MCF 10A (cell line): ENCODE data around the gene SLC7A1. TPM values are rescaled to one million over a fixed set of nuclear protein-coding genes. Genes with fewer than 3 reads are reported as not detected.

ENCODE experiments used
- BruUV-seq: library from RNA; stranded (reverse); fragments of 400-500 nt; replicated peaks from 2 replicates; lab custom pipeline; 2021; lab: Mats Ljungman, UMichigan
- CTCF ChIA-PET: fragments of 300-600 bp; sonication (Branson Sonifier 250); formaldehyde crosslinking; extraction: SDS; loops from one replicate; lab custom pipeline; 2021; ENCODE audit warnings: antibody characterized with exemption, inconsistent platforms; lab: Yijun Ruan, JAX
- POLR2A ChIA-PET: fragments of 300-600, 350-650 bp; sonication (Branson Sonifier 250); formaldehyde crosslinking; extraction: SDS; loops from one replicate; lab custom pipeline; 2020; ENCODE audit warnings: antibody characterized with exemption, inconsistent platforms; lab: Yijun Ruan, JAX
- DNase-seq: peaks from one replicate; pipeline ENCODE4 v3.0.0-alpha.2; 2018; ENCODE audit not compliant: unreplicated experiment
- H3K27ac Mint-ChIP-seq: one replicate; pipeline ENCODE4 v1.8.0; 2022; ENCODE audit warnings: mild to moderate bottlenecking, low read depth, mixed read lengths; ENCODE audit not compliant: unreplicated experiment
- H3K27me3 Mint-ChIP-seq: one replicate; pipeline ENCODE4 v1.8.0; 2022; ENCODE audit warnings: mixed read lengths; ENCODE audit not compliant: insufficient read depth, unreplicated experiment
- H3K36me3 Mint-ChIP-seq: one replicate; pipeline ENCODE4 v1.8.0; 2022; ENCODE audit warnings: mild to moderate bottlenecking, moderate library complexity, mixed read lengths; ENCODE audit not compliant: insufficient read depth, unreplicated experiment
- H3K4me1 Mint-ChIP-seq: one replicate; pipeline ENCODE4 v1.8.0; 2022; ENCODE audit warnings: mixed read lengths; ENCODE audit not compliant: insufficient read depth, unreplicated experiment
- H3K4me3 Mint-ChIP-seq: one replicate; pipeline ENCODE4 v1.8.0; 2022; ENCODE audit warnings: mild to moderate bottlenecking, moderate library complexity, mixed read lengths; ENCODE audit not compliant: unreplicated experiment
- H3K9me3 Mint-ChIP-seq: one replicate; pipeline ENCODE4 v1.8.0; 2022; ENCODE audit warnings: mixed read lengths; ENCODE audit not compliant: unreplicated experiment
- intact Hi-C: fragments of 100-400 bp; cut with micrococcal nuclease; formaldehyde crosslinking; loops from 2 replicates; pipeline ENCODE4 v1.14.1; 2022
- total RNA-seq: library from RNA; stranded (reverse); gene quantifications from 2 replicates; pipeline ENCODE4 v1.2.3, GENCODE V29; 2022
- TF ChIP-seq, protein P1 (sequence below): fragments of 200-600 bp; IDR thresholded peaks from one replicate; pipeline ENCODE4 v1.8.0; 2022; ENCODE audit warnings: antibody characterized with exemption, mild to moderate bottlenecking; ENCODE audit not compliant: unreplicated experiment

Gene SLC7A1
- total RNA-seq, 1 experiment from 2014 or later, result 194 TPM

DNA sequence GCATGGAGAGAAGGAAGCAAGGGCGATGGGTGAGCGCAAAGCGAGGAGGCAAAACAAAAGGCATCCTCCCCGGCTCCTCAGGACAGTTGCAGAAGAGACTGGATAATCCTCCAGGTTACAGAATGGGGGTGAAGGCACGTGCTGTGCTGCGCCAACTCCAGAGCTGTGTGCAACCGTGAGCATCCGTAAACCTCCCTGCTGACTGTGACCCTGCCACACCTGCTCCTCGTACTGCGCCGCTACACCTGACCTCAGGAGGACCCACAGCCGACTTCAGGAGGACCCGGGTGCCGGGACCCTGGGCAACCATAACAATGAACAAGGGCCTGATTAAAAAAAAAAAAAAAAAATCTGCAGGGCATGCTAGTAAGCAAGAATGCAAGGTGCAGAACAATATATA lies 68.7 kb downstream of the SLC7A1 start:
- Mint-ChIP-seq H3K4me1 (no peaks in the 10 kb centered on the region), H3K27ac (no peak overlapping the region), H3K9me3 (no peaks in the 10 kb centered on the region), H3K36me3 (peaks cover 86% of the 10 kb centered on the region), H3K27me3 (no peaks in the 10 kb centered on the region), H3K4me3 (no peak overlapping the region)
- no TSS peak for BruUV-seq
- intact Hi-C loops, result no loop called here
- TF ChIP-seq, protein P1, sequence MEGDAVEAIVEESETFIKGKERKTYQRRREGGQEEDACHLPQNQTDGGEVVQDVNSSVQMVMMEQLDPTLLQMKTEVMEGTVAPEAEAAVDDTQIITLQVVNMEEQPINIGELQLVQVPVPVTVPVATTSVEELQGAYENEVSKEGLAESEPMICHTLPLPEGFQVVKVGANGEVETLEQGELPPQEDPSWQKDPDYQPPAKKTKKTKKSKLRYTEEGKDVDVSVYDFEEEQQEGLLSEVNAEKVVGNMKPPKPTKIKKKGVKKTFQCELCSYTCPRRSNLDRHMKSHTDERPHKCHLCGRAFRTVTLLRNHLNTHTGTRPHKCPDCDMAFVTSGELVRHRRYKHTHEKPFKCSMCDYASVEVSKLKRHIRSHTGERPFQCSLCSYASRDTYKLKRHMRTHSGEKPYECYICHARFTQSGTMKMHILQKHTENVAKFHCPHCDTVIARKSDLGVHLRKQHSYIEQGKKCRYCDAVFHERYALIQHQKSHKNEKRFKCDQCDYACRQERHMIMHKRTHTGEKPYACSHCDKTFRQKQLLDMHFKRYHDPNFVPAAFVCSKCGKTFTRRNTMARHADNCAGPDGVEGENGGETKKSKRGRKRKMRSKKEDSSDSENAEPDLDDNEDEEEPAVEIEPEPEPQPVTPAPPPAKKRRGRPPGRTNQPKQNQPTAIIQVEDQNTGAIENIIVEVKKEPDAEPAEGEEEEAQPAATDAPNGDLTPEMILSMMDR, result no peak
- POLR2A ChIA-PET, result interaction anchor here (0.6 to 0.7 kb wide), 2 partner anchors 29 to 40 kb away, joined by 3 read pairs; no protein-coding TSS in a partner anchor
- DNase-seq, result no peak
- CTCF ChIA-PET, result interaction anchor here (0.6 to 1.2 kb wide), 3 partner anchors 80 to 600 kb away, joined by 3 read pairs; no protein-coding TSS in a partner anchor

DNA sequence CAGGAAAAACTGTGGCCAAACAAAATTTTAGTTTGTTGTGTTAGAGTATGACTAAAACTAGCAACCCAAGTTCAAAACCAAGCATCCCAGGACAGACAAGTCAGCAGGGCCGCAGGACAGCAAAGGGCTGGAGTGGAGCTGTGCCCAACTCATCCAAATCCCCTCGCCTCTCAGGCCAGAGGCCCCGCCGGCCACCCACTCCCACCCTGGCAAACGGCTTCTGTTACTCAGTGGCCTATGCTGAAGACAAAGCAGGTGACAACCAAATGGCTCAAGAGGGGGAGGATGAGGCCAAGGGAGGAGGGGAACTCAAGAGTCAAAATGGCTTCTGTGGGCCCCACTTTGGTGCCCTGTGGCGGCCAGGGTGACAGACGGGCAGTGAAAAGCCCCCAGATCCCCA lies 69.7 kb downstream of the SLC7A1 start:
- ChIA-PET POLR2A (no interaction called here), CTCF (interaction anchor here (0.7 to 1.6 kb wide), 3 partner anchors 17 to 80 kb away, joined by 3 to 5 read pairs (median 3); no protein-coding TSS in a partner anchor)
- intact Hi-C loops, result no loop called here
- BruUV-seq, result no TSS peak
- Mint-ChIP-seq H3K27me3 (no peaks in the 10 kb centered on the region), H3K9me3 (no peaks in the 10 kb centered on the region), H3K27ac (no peak overlapping the region), H3K4me3 (no peak overlapping the region), H3K4me1 (no peaks in the 10 kb centered on the region), H3K36me3 (peaks cover 85% of the 10 kb centered on the region)
- TF ChIP-seq, protein P1, result no peak
- no peak for DNase-seq

DNA sequence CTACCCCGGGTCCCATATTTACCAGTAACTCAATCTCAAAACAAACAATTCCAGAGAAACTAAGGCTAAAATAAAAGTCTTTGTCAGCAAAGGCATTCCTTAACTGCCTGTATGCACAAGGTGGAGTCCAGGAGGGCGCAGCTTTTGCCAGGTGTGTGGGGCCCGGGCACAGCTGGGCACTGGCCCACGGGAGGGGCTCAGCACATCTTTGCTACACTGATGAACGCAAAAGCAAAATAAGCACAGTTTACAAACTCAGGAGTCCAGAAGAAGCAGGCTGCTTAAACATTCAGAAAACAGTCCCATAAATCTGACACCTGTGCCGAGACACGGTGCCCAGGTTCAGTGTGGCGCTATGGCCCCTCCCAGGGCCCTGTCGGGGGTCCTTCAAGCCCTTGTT lies 70.8 kb downstream of the SLC7A1 start:
- Mint-ChIP-seq H3K4me3 (no peak overlapping the region), H3K27me3 (no peaks in the 10 kb centered on the region), H3K36me3 (peaks cover 82% of the 10 kb centered on the region), H3K9me3 (no peaks in the 10 kb centered on the region), H3K4me1 (no peaks in the 10 kb centered on the region), H3K27ac (no peak overlapping the region)
- CTCF ChIA-PET, result interaction anchor here (1.6 kb wide), 1 partner anchor 16 kb away, joined by 5 read pairs; no protein-coding TSS in a partner anchor
- POLR2A ChIA-PET, result interaction anchor here (0.6 kb wide), 1 partner anchor 32 kb away, joined by 4 read pairs; no protein-coding TSS in a partner anchor
- no TSS peak for BruUV-seq
- intact Hi-C loops, result no loop called here
- no peak for DNase-seq
- TF ChIP-seq, protein P1, result no peak

DNA sequence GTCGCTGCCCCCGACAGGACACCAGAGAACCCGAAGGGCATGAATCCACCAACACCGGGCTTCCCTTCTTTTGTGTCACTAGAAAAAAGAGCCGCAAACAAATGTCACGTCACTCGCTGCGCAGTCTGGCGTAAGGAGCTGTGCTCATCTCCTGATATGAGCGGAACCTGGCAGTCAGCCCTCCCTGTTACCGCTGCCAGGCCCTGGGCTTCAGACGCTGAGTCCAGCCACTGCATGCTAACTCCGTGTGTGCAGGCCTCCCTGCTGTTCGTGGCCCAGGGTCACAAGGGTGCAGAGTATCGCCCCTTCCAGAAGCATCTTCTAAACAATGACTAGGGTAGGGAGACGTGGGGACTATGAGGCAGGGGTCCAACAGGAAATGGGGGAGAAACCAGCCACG lies 71.3 kb downstream of the SLC7A1 start:
- BruUV-seq, result no TSS peak
- no peaks in the 10 kb centered on the region for H3K4me1 Mint-ChIP-seq
- no peak overlapping the region for H3K27ac Mint-ChIP-seq
- TF ChIP-seq, protein P1, result no peak
- no peak overlapping the region for H3K4me3 Mint-ChIP-seq
- peaks cover 82% of the 10 kb centered on the region for H3K36me3 Mint-ChIP-seq
- H3K9me3 Mint-ChIP-seq, result no peaks in the 10 kb centered on the region
- H3K27me3 Mint-ChIP-seq, result no peaks in the 10 kb centered on the region
- ChIA-PET CTCF (no interaction called here), POLR2A (no interaction called here)
- intact Hi-C loops, result no loop called here
- DNase-seq, result no peak
